ENCODE measurements around the gene ARHGEF39. TPM values are rescaled to one million over a fixed set of nuclear protein-coding genes. Genes with fewer than 3 reads are reported as not detected.

Gene ARHGEF39
- total and polyA plus RNA-seq, 9 of the 15 experiments (the other 6 are each of a cell fraction or from before 2014, with no cell fraction given) = 2.8 to 21.7 (median 12.9) TPM

DNA sequence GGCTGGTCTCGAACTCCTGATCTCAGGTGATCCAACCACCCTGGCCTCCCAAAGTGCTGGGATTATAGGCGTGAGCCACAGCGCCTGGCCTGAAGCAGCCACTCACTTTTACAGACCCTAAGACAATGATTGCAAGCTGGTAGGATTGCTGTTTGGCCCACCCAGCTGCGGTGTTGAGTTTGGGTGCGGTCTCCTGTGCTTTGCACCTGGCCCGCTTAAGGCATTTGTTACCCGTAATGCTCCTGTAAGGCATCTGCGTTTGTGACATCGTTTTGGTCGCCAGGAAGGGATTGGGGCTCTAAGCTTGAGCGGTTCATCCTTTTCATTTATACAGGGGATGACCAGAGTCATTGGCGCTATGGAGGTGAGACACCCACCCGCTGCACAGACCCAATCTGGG, 10.2 kb upstream of the ARHGEF39 start (continued):
- TF ChIP-seq, protein P1, sequence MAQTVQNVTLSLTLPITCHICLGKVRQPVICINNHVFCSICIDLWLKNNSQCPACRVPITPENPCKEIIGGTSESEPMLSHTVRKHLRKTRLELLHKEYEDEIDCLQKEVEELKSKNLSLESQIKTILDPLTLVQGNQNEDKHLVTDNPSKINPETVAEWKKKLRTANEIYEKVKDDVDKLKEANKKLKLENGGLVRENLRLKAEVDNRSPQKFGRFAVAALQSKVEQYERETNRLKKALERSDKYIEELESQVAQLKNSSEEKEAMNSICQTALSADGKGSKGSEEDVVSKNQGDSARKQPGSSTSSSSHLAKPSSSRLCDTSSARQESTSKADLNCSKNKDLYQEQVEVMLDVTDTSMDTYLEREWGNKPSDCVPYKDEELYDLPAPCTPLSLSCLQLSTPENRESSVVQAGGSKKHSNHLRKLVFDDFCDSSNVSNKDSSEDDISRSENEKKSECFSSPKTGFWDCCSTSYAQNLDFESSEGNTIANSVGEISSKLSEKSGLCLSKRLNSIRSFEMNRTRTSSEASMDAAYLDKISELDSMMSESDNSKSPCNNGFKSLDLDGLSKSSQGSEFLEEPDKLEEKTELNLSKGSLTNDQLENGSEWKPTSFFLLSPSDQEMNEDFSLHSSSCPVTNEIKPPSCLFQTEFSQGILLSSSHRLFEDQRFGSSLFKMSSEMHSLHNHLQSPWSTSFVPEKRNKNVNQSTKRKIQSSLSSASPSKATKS (CRISPR knock-in tag; IDR thresholded peaks at IDR 0.05) = no peak

DNA sequence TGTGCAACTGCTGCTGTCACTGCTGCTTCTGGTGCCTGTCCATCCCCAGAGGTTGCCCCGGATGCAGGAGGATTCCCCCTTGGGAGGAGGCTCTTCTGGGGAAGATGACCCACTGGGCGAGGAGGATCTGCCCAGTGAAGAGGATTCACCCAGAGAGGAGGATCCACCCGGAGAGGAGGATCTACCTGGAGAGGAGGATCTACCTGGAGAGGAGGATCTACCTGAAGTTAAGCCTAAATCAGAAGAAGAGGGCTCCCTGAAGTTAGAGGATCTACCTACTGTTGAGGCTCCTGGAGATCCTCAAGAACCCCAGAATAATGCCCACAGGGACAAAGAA, 9.0 kb upstream of the ARHGEF39 start:
- ATAC-seq (no peak), DNase-seq (ENCODE audit: extremely low read depth in 1 of 4, low spot score in 3 of 4) (no peak), FAIRE-seq (no peak)
- peak overlapping the region; percentile 27; the same call in 1 of the 2 replicates for H3K4me3 ChIP-seq
- no peaks in the 10 kb centered on the region for H3K79me2 ChIP-seq (ENCODE audit: control insufficient read depth, insufficient read depth, low read length)
- no peaks in the 10 kb centered on the region for H3K36me3 ChIP-seq (ENCODE audit: control insufficient read depth, insufficient read depth, low read length)
- intact Hi-C loops (cut with micrococcal nuclease) = no loop called here
- no peaks in the 10 kb centered on the region for H3K9me3 ChIP-seq (replicated peaks; ENCODE audit: control insufficient read depth, insufficient read depth, low read depth, low read length)
- H3K4me1 ChIP-seq (replicated peaks in 1 of 2; ENCODE audit: control insufficient read depth in 2 of 2, insufficient read depth in 2 of 2, low read length in 2 of 2) = peaks cover 0 to 15% of the 10 kb centered on the region in 2 experiments; a peak in 4 of 5 replicates
- no peaks in the 10 kb centered on the region for H3K9me1 ChIP-seq (ENCODE audit: control insufficient read depth, insufficient read depth, low read length)
- H3K4me2 ChIP-seq (ENCODE audit: insufficient read depth, low read length) = peak overlapping the region; percentile 54
- peak overlapping the region; percentile 58; the same call in 1 of the 2 replicates for H2AFZ ChIP-seq (ENCODE audit: low read depth, low read length)
- CTCF ChIA-PET (ENCODE audit: low intra/inter-chr PET ratio) = no interaction called here
- H3K27me3 ChIP-seq (ENCODE audit: control insufficient read depth in 2 of 2, insufficient read depth in 2 of 2, low read length in 2 of 2) = no peaks in the 10 kb centered on the region
- no peaks in the 10 kb centered on the region for H4K20me1 ChIP-seq (replicated peaks; ENCODE audit: control insufficient read depth, insufficient read depth, low read length)
- POLR2A ChIA-PET = interaction anchor here (0.9 kb wide), 1 partner anchor 11 kb away, joined by 4 read pairs; no protein-coding TSS in a partner anchor
- WGBS (ENCODE audit: insufficient coverage, low coverage, missing lambda C conversion rate) = 8% methylated on average over 2 of the region's 3 CpGs
- in situ Hi-C loops (cut with MboI) = no loop called here
- BruUV-seq (replicated peaks) = no TSS peak
- H3K27ac ChIP-seq (ENCODE audit: extremely low read depth, low read depth, low read length) = no peak overlapping the region
- no peak for TF ChIP-seq WHSC1 (IDR thresholded peaks at IDR 0.05; ENCODE audit: low read length)
- TF ChIP-seq PHF8 (IDR thresholded peaks at IDR 0.05; ENCODE audit: borderline replicate concordance, low read length) = peak; percentile 19; the same call in 1 of the 2 replicates
- TF ChIP-seq CREBBP (IDR thresholded peaks at IDR 0.05; ENCODE audit: low read depth, low read length) = no peak
- H3K9ac ChIP-seq (ENCODE audit: insufficient read depth in 1 of 2, low read depth in 2 of 2, low read length in 2 of 2) = peak overlapping the region in 1 of 2 experiments; percentile 60; a peak in 2 of 4 replicates
